CD8-positive, alpha-beta memory T cell (primary cell): ENCODE measurements around the gene VASH2. TPM values are rescaled to one million over a fixed set of nuclear protein-coding genes. Genes with fewer than 3 reads are reported as not detected.
A peak's percentile ranks its signal among the peaks of the same experiment; 100 is the strongest.

Experiments used
- CTCF ChIA-PET: fragments of 350-600 bp; sonication (Branson Sonifier 250); formaldehyde crosslinking; loops from one replicate; lab custom pipeline; 2021; ENCODE audit warnings: antibody characterized with exemption; lab: Charles Lee
- POLR2A ChIA-PET: fragments of 350-600 bp; sonication (Branson Sonifier 250); formaldehyde crosslinking; loops from one replicate; lab custom pipeline; 2021; ENCODE audit warnings: antibody characterized with exemption; lab: Charles Lee
- DNase-seq, 5 donors: peaks; one replicate each; pipeline versions ENCODE4 v3.0.0 to v3.0.0-alpha.2; 2020 to 2022; ENCODE audit warnings: mixed read lengths in 1 of 5
- H3K27ac ChIP-seq: one replicate; pipeline ENCODE4 v1.7.0; 2013; ENCODE audit warnings: low read depth, mild to moderate bottlenecking, low read length, moderate library complexity
- H3K27me3 ChIP-seq: 2 replicates; pipeline ENCODE4 v1.7.0; 2013; ENCODE audit warnings: low read length, mild to moderate bottlenecking; ENCODE audit not compliant: insufficient read depth, poor library complexity, severe bottlenecking
- H3K36me3 ChIP-seq: 2 replicates; pipeline ENCODE4 v1.7.0; 2013; ENCODE audit warnings: mild to moderate bottlenecking, low read length, moderate library complexity; ENCODE audit not compliant: insufficient read depth
- H3K4me1 ChIP-seq: 2 replicates; pipeline ENCODE4 v1.7.0; 2013; ENCODE audit warnings: mild to moderate bottlenecking, low read length, moderate library complexity; ENCODE audit not compliant: insufficient read depth
- H3K4me3 ChIP-seq: 2 replicates; pipeline ENCODE4 v1.7.0; 2013; ENCODE audit warnings: mild to moderate bottlenecking, low read length
- H3K9me3 ChIP-seq: 2 replicates; pipeline ENCODE4 v1.7.0; 2013; ENCODE audit warnings: mild to moderate bottlenecking, low read length
- H3K27ac Mint-ChIP-seq, 8 donors: one replicate each; pipeline ENCODE4 v1.8.0; 2020 to 2021; ENCODE audit warnings: mixed read lengths in 8 of 8, mild to moderate bottlenecking in 6 of 8, inconsistent platforms in 3 of 8, moderate library complexity in 3 of 8
- H3K27me3 Mint-ChIP-seq, 2 donors: one replicate each; pipeline ENCODE4 v1.8.0; 2020 to 2021; ENCODE audit warnings: mixed read lengths in 2 of 2, mild to moderate bottlenecking in 1 of 2, moderate library complexity in 1 of 2
- H3K36me3 Mint-ChIP-seq, 3 donors: one replicate each; pipeline ENCODE4 v1.8.0; 2020 to 2021; ENCODE audit warnings: mixed read lengths in 3 of 3, inconsistent platforms in 1 of 3, mild to moderate bottlenecking in 1 of 3
- H3K4me1 Mint-ChIP-seq, 3 donors: one replicate each; pipeline ENCODE4 v1.8.0; 2020 to 2021; ENCODE audit warnings: mixed read lengths in 3 of 3, inconsistent platforms in 1 of 3, mild to moderate bottlenecking in 1 of 3
- H3K4me3 Mint-ChIP-seq, 7 donors: one replicate each; pipeline ENCODE4 v1.8.0; 2020 to 2021; ENCODE audit warnings: mixed read lengths in 7 of 7, mild to moderate bottlenecking in 6 of 7, moderate library complexity in 4 of 7, inconsistent platforms in 2 of 7
- H3K9me3 Mint-ChIP-seq, 5 donors: one replicate each; pipeline ENCODE4 v1.8.0; 2020 to 2022; ENCODE audit warnings: mixed read lengths in 5 of 5, mild to moderate bottlenecking in 3 of 5, moderate library complexity in 2 of 5, inconsistent platforms in 1 of 5
- polyA plus RNA-seq: library from polyadenylated mRNA; unstranded; fragments of 300-500 nt; fragmentation: Illumina TruSeq; gene quantifications from one replicate; pipeline ENCODE4 v1.2.3, GENCODE V29; 2021
- total RNA-seq, 2 experiments: library from RNA; stranded (reverse); gene quantifications; one replicate each; pipeline ENCODE4 v1.2.3, GENCODE V29; 2021

VASH2 gene
- total and polyA plus RNA-seq, 3 experiments from 2014 or later: 0.07 to 0.18 TPM; not detected in 1

GRCh38 chr1:212945463-212946160, 4.7 kb upstream of the VASH2 start:
- Histone ChIP-seq H3K4me3 (no peak overlapping the region), H3K4me1 (no peaks in the 10 kb centered on the region), H3K36me3 (no peaks in the 10 kb centered on the region), H3K27me3 (no peaks in the 10 kb centered on the region), H3K27ac (no peak overlapping the region), H3K9me3 (no peaks in the 10 kb centered on the region)
- no peak overlapping the region for H3K4me3 Mint-ChIP-seq
- H3K36me3 Mint-ChIP-seq: peaks cover 0 to 3% (median 0%) of the 10 kb centered on the region in 3 donors
- POLR2A ChIA-PET: no interaction called here
- no peak for DNase-seq
- peaks cover 0 to 5% (median 4%) of the 10 kb centered on the region in 5 donors for H3K9me3 Mint-ChIP-seq
- CTCF ChIA-PET: no interaction called here
- no peak overlapping the region for H3K27ac Mint-ChIP-seq
- peaks cover 12 to 37% of the 10 kb centered on the region in 2 donors for H3K27me3 Mint-ChIP-seq
- H3K4me1 Mint-ChIP-seq: peaks cover 0 to 11% (median 2%) of the 10 kb centered on the region in 3 donors

DNA sequence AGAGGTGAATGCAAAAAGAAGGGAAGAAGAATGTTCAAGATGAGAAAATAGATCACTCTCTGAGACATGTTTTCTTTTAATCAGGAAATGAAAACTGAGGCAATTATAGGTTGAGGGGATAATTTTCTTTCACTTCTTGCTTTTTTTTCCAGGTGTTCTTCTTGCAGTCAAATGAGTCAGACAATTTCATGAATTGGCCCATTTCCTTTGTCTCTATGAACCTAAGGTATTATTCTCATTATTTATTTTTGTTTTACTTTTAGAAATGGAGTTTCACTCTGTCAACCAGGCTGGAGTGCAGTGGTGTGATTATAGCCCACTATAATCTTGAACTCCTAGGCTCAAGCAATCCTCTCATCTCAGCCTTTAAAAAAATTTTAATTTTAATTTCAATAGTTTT, 3.5 kb upstream of the VASH2 start:
- peaks cover 18 to 39% of the 10 kb centered on the region in 2 donors for H3K27me3 Mint-ChIP-seq
- Histone ChIP-seq H3K4me3 (no peak overlapping the region), H3K9me3 (no peaks in the 10 kb centered on the region), H3K27ac (no peak overlapping the region), H3K27me3 (peaks cover 5% of the 10 kb centered on the region), H3K4me1 (no peaks in the 10 kb centered on the region), H3K36me3 (no peaks in the 10 kb centered on the region)
- POLR2A ChIA-PET: no interaction called here
- H3K4me1 Mint-ChIP-seq: peaks cover 4 to 18% (median 4%) of the 10 kb centered on the region in 3 donors
- CTCF ChIA-PET: no interaction called here
- no peak overlapping the region for H3K4me3 Mint-ChIP-seq
- no peak overlapping the region for H3K27ac Mint-ChIP-seq
- peaks cover 0 to 3% (median 0%) of the 10 kb centered on the region in 3 donors for H3K36me3 Mint-ChIP-seq
- no peak for DNase-seq
- H3K9me3 Mint-ChIP-seq: peaks cover 0 to 5% (median 2%) of the 10 kb centered on the region in 5 donors

DNA sequence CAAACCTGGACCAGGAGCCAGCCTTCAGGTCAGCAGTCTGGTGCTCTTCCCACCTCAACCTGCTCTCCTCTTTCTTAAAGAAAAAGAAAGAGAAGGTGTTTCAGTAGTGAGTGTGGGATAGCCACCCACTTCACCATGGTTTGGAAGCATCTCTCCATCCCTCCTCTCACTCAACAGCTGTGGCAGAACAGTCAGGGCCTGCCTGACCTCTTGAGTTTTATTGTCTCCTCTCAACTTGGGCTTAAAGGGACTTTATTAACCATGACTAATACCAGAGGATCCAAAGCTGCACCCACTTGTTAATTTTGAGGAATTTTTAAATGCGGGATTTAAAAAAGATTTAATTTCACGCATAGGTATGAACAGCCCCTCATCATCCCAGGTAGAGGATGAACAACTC, 570 bp upstream of the VASH2 start:
- Histone ChIP-seq H3K27me3 (peaks cover 16% of the 10 kb centered on the region), H3K9me3 (no peaks in the 10 kb centered on the region), H3K27ac (no peak overlapping the region), H3K4me1 (no peaks in the 10 kb centered on the region), H3K36me3 (no peaks in the 10 kb centered on the region), H3K4me3 (peak overlapping the region; percentile 34)
- ChIA-PET POLR2A (no interaction called here), CTCF (no interaction called here)
- no peak for DNase-seq
- no peaks in the 10 kb centered on the region for H3K36me3 Mint-ChIP-seq
- peaks cover 33 to 62% of the 10 kb centered on the region in 2 donors for H3K27me3 Mint-ChIP-seq
- H3K9me3 Mint-ChIP-seq: peaks cover 0 to 5% (median 2%) of the 10 kb centered on the region in 5 donors
- H3K4me1 Mint-ChIP-seq: peaks cover 7 to 22% (median 9%) of the 10 kb centered on the region in 3 donors
- no peak overlapping the region for H3K27ac Mint-ChIP-seq
- peak overlapping the region in 6 of 7 donors; percentile 62 to 87 (median 74) for H3K4me3 Mint-ChIP-seq

GRCh38 chr1:212951126-212951946, 995 bp downstream of the VASH2 start:
- ChIA-PET CTCF (no interaction called here), POLR2A (no interaction called here)
- Histone ChIP-seq H3K4me1 (no peaks in the 10 kb centered on the region), H3K27me3 (peaks cover 16% of the 10 kb centered on the region), H3K27ac (no peak overlapping the region), H3K4me3 (peak overlapping the region; percentile 39), H3K9me3 (no peaks in the 10 kb centered on the region), H3K36me3 (no peaks in the 10 kb centered on the region)
- Mint-ChIP-seq H3K9me3 (peaks cover 0 to 5% (median 2%) of the 10 kb centered on the region in 5 donors), H3K4me3 (peak overlapping the region in 6 of 7 donors; percentile 20 to 87 (median 74)), H3K27me3 (peaks cover 38 to 67% of the 10 kb centered on the region in 2 donors), H3K4me1 (peaks cover 7 to 22% (median 9%) of the 10 kb centered on the region in 3 donors), H3K36me3 (no peaks in the 10 kb centered on the region), H3K27ac (no peak overlapping the region)
- DNase-seq: no peak

DNA sequence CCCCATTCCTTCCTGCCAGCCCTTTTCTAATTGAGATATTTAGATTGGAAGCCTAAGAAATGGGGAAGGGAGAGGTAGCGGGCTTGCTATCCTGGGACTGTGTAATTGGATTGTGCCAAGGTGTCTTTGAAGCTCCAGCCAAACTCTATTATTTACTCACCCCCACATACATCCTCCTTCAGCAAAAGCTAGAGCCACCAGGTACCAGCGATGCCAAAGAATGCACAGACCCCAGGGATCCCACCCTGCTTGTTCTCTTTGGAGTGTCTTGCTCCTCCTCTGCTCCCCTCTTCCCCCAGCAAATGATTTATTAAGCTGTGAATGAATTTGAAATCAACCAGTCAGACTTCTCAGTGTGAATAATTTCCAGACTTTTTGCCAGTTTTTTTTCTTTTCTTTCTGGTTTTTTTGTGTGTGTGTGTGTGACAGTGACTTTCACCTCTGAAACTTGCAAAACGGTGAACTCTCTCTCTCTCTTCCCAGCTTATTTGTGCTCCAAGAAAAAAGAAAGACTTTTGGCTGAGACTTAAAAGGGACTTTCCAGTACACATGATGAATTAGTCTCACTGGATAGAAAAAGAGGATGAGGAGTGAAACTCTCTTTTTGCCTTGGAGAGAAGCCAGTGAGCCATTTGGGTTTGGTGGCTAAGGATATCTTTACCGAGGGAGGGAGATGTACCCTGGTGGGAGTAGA, 1.8 kb downstream of the VASH2 start:
- DNase-seq: no peak
- Mint-ChIP-seq H3K9me3 (peaks cover 0 to 5% (median 2%) of the 10 kb centered on the region in 5 donors), H3K4me1 (peaks cover 7 to 22% (median 9%) of the 10 kb centered on the region in 3 donors), H3K4me3 (peak overlapping the region in 3 of 7 donors; percentile 3 to 49 (median 27)), H3K27ac (no peak overlapping the region), H3K27me3 (peaks cover 38 to 70% of the 10 kb centered on the region in 2 donors), H3K36me3 (no peaks in the 10 kb centered on the region)
- Histone ChIP-seq H3K36me3 (no peaks in the 10 kb centered on the region), H3K27me3 (peaks cover 16% of the 10 kb centered on the region), H3K9me3 (no peaks in the 10 kb centered on the region), H3K27ac (no peak overlapping the region), H3K4me1 (no peaks in the 10 kb centered on the region), H3K4me3 (no peak overlapping the region)
- POLR2A ChIA-PET: no interaction called here
- CTCF ChIA-PET: no interaction called here

DNA sequence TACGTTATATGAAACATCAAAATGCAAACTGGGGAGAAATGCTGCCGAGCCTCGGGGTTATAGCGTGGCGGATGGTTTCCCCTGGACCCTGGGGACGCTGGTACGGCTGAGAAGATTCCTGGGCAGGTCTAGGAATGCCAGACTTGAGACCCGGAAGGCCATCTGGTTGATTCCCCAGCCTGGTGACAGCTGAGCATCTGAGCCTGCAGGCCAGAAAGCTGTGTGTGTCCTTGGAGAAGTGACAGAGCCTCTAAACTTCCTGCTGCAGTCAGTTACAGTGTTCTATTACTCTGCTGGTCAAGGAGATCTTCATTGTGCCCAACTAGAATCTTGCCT, 2.3 kb downstream of the VASH2 start:
- Histone ChIP-seq H3K9me3 (no peaks in the 10 kb centered on the region), H3K27me3 (peaks cover 16% of the 10 kb centered on the region), H3K4me1 (no peaks in the 10 kb centered on the region), H3K36me3 (no peaks in the 10 kb centered on the region), H3K4me3 (no peak overlapping the region), H3K27ac (no peak overlapping the region)
- H3K27ac Mint-ChIP-seq: peak overlapping the region in 1 of 8 donors; percentile 29
- no peaks in the 10 kb centered on the region for H3K36me3 Mint-ChIP-seq
- POLR2A ChIA-PET: no interaction called here
- peaks cover 7 to 22% (median 9%) of the 10 kb centered on the region in 3 donors for H3K4me1 Mint-ChIP-seq
- no peak overlapping the region for H3K4me3 Mint-ChIP-seq
- peaks cover 0 to 5% (median 2%) of the 10 kb centered on the region in 5 donors for H3K9me3 Mint-ChIP-seq
- CTCF ChIA-PET: no interaction called here
- peaks cover 38 to 71% of the 10 kb centered on the region in 2 donors for H3K27me3 Mint-ChIP-seq
- no peak for DNase-seq

DNA sequence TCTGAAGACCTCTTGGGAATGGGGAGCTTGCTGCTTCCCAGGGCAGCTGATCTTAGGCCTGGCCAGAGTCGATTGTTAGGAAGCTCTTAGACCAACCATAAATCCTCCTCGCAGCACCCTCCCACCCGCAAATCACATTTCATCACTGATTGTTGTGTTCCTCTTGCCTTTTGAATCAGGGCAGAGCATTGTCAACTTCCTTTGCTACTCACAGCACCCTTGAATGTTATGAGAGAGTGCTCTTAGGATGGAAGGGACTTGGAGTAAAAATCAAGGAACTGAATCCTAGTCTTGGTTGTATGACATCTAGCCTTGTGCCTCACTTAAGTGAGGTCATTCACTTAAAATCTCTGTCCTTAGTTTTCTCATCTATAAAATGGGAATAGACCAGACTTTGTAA, 3.0 kb downstream of the VASH2 start:
- H3K4me3 ChIP-seq: no peak overlapping the region
- H3K36me3 ChIP-seq: no peaks in the 10 kb centered on the region
- Mint-ChIP-seq H3K4me3 (peak overlapping the region in 1 of 7 donors; percentile 63), H3K9me3 (peaks cover 0 to 4% (median 2%) of the 10 kb centered on the region in 5 donors), H3K36me3 (no peaks in the 10 kb centered on the region), H3K27ac (no peak overlapping the region), H3K27me3 (peaks cover 38 to 71% of the 10 kb centered on the region in 2 donors), H3K4me1 (peaks cover 7 to 22% (median 9%) of the 10 kb centered on the region in 3 donors)
- no peaks in the 10 kb centered on the region for H3K9me3 ChIP-seq
- ChIA-PET CTCF (no interaction called here), POLR2A (no interaction called here)
- H3K4me1 ChIP-seq: no peaks in the 10 kb centered on the region
- H3K27ac ChIP-seq: no peak overlapping the region
- H3K27me3 ChIP-seq: peaks cover 16% of the 10 kb centered on the region
- no peak for DNase-seq
